LNCAP (cell line): Measurements from ENCODE around the gene SLFNL1.

ENCODE experiments used
- CTCF ChIP-seq: fragments of 450-650 bp; IDR thresholded peaks from 2 replicates; pipeline ENCODE4 v1.5.1; 2017; ENCODE audit warnings: mild to moderate bottlenecking

The SLFNL1 gene

DNA sequence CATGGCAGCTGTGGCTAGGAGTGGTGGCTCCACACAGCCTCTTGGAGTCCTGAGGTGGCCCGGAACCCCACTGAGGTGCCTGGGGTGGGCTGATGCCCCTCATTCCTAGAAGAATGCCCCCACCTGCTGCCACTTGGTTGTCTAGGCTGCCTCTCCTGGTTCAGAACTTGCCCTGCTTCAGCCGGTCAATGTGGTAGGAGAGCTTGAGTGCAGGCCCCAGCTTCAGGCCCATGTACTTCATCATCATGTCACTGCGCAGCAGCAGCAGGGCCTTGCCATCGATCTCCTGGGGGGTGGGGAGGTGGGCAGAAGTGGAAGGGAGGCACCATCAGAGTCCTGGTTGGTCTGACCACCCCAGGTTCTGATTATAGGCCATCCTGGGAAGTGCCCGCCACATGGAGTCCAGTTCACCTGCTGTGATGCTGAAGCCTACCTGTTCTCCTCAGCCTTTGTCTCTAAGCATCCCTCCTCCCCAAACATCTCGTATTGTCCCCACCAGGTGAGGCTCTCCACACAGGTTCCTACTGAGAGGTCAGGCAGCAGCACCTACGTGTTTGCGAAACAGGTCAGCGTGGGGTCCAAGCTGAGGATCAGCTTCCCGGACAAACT is 6.6 kb upstream of the SLFNL1 start:
- no peak for TF ChIP-seq CTCF

GRCh38 chr1:41025979-41026819 is 4.7 kb upstream of the SLFNL1 start:
- TF ChIP-seq CTCF, result no peak

DNA sequence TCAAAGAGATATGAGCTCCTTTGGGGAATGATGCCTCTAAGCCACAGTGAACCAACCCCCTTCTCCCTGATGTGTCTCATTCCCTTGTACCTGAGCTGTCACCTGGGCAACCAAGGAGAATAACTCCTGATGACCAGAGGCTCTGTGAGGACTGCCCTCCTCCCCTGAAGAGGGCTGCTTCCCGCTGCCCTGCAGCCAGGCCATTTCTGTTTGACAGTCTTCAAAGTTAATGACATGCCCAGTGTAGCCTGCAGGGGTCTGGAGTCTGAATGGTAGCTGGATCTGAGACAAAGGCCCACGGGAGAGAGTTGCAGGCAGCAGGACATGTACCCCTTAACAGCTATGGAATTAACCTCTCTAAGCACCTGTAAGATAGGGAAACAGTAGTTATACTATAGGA is 3.4 kb upstream of the SLFNL1 start:
- TF ChIP-seq CTCF, result no peak

GRCh38 chr1:41023279-41023990 is 1.9 kb upstream of the SLFNL1 start:
- no peak for TF ChIP-seq CTCF

DNA sequence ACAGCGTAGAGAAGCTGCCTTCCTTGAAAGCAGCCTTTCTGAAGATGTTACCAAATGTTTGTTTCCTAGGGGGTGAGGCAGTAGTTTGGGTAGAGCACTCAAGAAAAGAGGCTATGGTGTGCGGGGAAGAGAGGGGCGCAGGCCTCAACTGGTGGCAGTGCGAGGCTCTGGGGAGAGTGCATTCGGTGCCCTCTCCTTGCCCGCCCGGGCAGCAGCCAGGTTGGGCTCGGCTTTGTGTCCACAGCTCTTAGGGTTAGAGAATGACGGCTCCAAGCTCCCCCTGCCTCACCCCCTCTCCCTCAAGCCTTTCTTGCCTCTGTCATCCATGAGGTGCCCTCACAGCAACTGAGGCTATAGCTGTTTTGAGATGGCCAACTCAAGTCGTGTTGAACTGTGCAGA is 899 bp upstream of the SLFNL1 start:
- no peak for TF ChIP-seq CTCF

DNA sequence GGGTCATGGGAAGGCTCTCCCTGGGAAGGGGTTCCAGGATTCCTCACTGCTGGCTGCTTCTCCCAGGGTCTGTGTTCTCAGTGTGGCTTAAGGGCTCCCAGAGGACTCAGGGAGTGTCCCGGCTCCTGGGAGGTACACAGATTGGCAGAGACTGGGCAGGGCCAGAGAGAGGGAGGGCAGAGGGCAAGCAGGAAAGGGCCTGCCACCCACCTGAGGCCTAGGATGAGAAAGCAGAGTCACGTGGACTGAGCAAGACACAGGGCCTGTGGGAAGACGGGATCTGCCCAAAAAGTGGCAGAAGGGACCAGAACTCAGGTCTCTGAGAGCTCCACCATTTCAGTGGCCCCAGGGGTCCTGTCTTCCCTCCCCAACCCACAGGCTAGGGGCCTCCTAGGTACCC is 871 bp downstream of the SLFNL1 start:
- TF ChIP-seq CTCF, result no peak

DNA sequence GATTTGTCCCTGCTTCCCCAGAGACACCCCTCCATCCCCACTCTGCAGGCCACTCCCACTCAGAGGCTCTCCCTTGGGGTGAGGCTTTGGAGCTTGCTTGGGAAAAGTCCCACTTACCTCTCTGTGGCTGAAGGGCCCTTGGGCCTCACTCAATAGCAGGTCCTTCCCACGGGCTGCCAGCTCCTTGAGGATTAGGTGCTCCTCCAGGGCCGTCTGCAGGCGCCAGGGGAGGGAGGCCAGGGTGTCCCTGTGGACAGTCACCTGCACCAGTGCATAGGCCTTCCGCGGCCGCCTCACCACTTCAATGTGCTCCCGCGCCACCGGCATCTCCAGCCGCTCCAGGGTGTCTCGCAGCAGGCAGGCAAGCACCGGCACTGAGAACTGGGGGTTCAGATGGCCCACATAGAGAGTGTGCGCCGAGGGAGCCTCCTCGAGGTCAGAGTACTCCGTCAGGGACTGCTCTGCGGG is 1.4 kb downstream of the SLFNL1 start:
- no peak for TF ChIP-seq CTCF
